HepG2 (cell line): Measurements from ENCODE around the gene CHID1. TPM values are rescaled to one million over a fixed set of nuclear protein-coding genes. Genes with fewer than 3 reads are reported as not detected.

Source experiments
- AGO1 ChIP-seq: fragments of 200-400 bp; formaldehyde crosslinking; IDR thresholded peaks from 2 replicates; pipeline ENCODE4 v1.6.1; 2017; ENCODE audit warnings: mild to moderate bottlenecking, low read depth, low read length, moderate library complexity; ENCODE audit not compliant: poor library complexity, severe bottlenecking
- BATF2 ChIP-seq: sonication (generic); formaldehyde crosslinking; IDR thresholded peaks from 2 replicates; pipeline ENCODE4 v1.8.0; 2022; ENCODE audit warnings: mild to moderate bottlenecking, missing genetic modification reagents, moderate library complexity
- CCAR2 ChIP-seq: fragments of 200-400 bp; formaldehyde crosslinking; optimal IDR thresholded peaks from 2 replicates; pipeline ENCODE3; 2018; ENCODE audit warnings: low read depth, mild to moderate bottlenecking, low read length, moderate library complexity
- CENPT ChIP-seq: sonication (generic); formaldehyde crosslinking; IDR thresholded peaks from 2 replicates; pipeline ENCODE4 v1.8.0; 2022; ENCODE audit warnings: low read depth, mild to moderate bottlenecking, moderate library complexity, missing genetic modification reagents
- FOXP1 ChIP-seq, 2 experiments: fragments of 450-650 bp in 1 of 2; IDR thresholded peaks; 2 replicates each; pipeline ENCODE4 v1.6.1; 2017 to 2018; ENCODE audit warnings: antibody characterized with exemption in 1 of 2
- GABPB1 ChIP-seq: IDR thresholded peaks from 2 replicates; pipeline ENCODE4 v1.6.1; 2016; ENCODE audit warnings: mild to moderate bottlenecking, missing genetic modification reagents, moderate library complexity, missing compliant biosample characterization
- IRF9 ChIP-seq: sonication (generic); formaldehyde crosslinking; IDR thresholded peaks from 2 replicates; pipeline ENCODE4 v1.8.0; 2022; ENCODE audit warnings: missing genetic modification reagents, mild to moderate bottlenecking, borderline replicate concordance
- MLXIP ChIP-seq: sonication (generic); formaldehyde crosslinking; IDR thresholded peaks from 2 replicates; pipeline ENCODE4 v1.9.0; 2021; ENCODE audit warnings: missing genetic modification reagents, borderline replicate concordance
- NR2F1 ChIP-seq, 2 experiments: fragments of 450-650 bp in 1 of 2; formaldehyde crosslinking in 1 of 2; IDR thresholded peaks; 2 replicates each; pipeline versions ENCODE4 v1.5.0 to v1.6.1; 2016 to 2020; ENCODE audit warnings: mild to moderate bottlenecking in 1 of 2, missing compliant biosample characterization in 1 of 2, missing genetic modification reagents in 1 of 2, moderate library complexity in 1 of 2
- PHF21A ChIP-seq: sonication (generic); formaldehyde crosslinking; IDR thresholded peaks from 2 replicates; pipeline ENCODE4 v1.5.0; 2020; ENCODE audit warnings: mild to moderate bottlenecking, missing genetic modification reagents
- RXRA ChIP-seq: sonication (generic); formaldehyde crosslinking; IDR thresholded peaks from 2 replicates; pipeline ENCODE4 v1.5.1; 2020; ENCODE audit warnings: missing genetic modification reagents
- SAP130 ChIP-seq: IDR thresholded peaks from 2 replicates; pipeline ENCODE4 v1.6.1; 2016; ENCODE audit warnings: low read depth
- SIX4 ChIP-seq: sonication (generic); formaldehyde crosslinking; IDR thresholded peaks from 2 replicates; pipeline ENCODE4 v1.4.0; 2020; ENCODE audit warnings: missing genetic modification reagents
- U2AF1 ChIP-seq: fragments of 200-400 bp; formaldehyde crosslinking; optimal IDR thresholded peaks from 2 replicates; pipeline ENCODE3; 2017; ENCODE audit warnings: mild to moderate bottlenecking, low read depth, low read length
- USF2 ChIP-seq, 2 experiments: sonication (generic) in 1 of 2; formaldehyde crosslinking in 1 of 2; IDR thresholded peaks; 2 replicates each; pipeline versions ENCODE4 v1.5.1 to v1.6.1; 2011 to 2020; ENCODE audit warnings: borderline replicate concordance in 1 of 2, low read depth in 1 of 2, low read length in 1 of 2, mild to moderate bottlenecking in 1 of 2, missing genetic modification reagents in 1 of 2, moderate library complexity in 1 of 2
- ZNF253 ChIP-seq: sonication (generic); formaldehyde crosslinking; IDR thresholded peaks from 2 replicates; pipeline ENCODE4 v1.8.0; 2022; ENCODE audit warnings: mild to moderate bottlenecking, missing genetic modification reagents, borderline replicate concordance
- ZNF850 ChIP-seq: sonication (generic); formaldehyde crosslinking; conservative IDR thresholded peaks from 2 replicates; pipeline ENCODE4 v1.9.0; 2021; ENCODE audit warnings: mild to moderate bottlenecking, missing genetic modification reagents
- ZSCAN9 ChIP-seq: IDR thresholded peaks from 2 replicates; pipeline ENCODE4 v1.6.1; 2016; ENCODE audit warnings: borderline replicate concordance
- polyA plus RNA-seq, 8 experiments: library from polyadenylated mRNA; depleted of rRNA in 3 of 8; stranded (reverse) in 7 of 8; unstranded in 1 of 8; fragments of >200 nt; fragmentation: Illumina TruSeq in 4 of 8; extraction: Trizol in 4 of 8; gene quantifications; 2 replicates each; pipeline versions ENCODE4 v1.2.1 to v1.2.3, GENCODE V29; 2011 to 2016; ENCODE audit warnings: low read depth in 4 of 8, missing spikeins in 1 of 8, mixed read lengths in 1 of 8; ENCODE audit not compliant: insufficient read depth in 1 of 8
- total RNA-seq, 5 experiments: library from RNA; depleted of rRNA; stranded (reverse); fragments of >200 nt; fragmentation: Illumina TruSeq; extraction: Trizol; gene quantifications; 2 replicates each; pipeline ENCODE4 v1.2.3, GENCODE V29; 2016; ENCODE audit warnings: low read depth in 1 of 5

Gene CHID1
- total and polyA plus RNA-seq, 2 of the 13 experiments (the other 11 are each of a cell fraction or from before 2014, with no cell fraction given) = 65.1 to 93.6 TPM

- TF ChIP-seq USF2 (IDR thresholded peaks at IDR 0.05; ENCODE audit: low read depth, low read length) = no peak
- no peak for TF ChIP-seq USF2 (CRISPR knock-in tag; IDR thresholded peaks at IDR 0.05; ENCODE audit: borderline replicate concordance)
- TF ChIP-seq RXRA (CRISPR knock-in tag) = peak; percentile 93
- TF ChIP-seq NR2F1 (CRISPR knock-in tag; IDR thresholded peaks at IDR 0.05) = peak; percentile 25 to 54; a peak in 2 of 4 replicates
- TF ChIP-seq IRF9 (CRISPR knock-in tag) = peak; percentile 93
- TF ChIP-seq ZNF253 (CRISPR knock-in tag) = 0 out of 2 replicates have a peak, but pooled peaks have one; percentile 23
- no peak for TF ChIP-seq U2AF1
- peak; percentile 74; the same call in 1 of the 2 replicates for TF ChIP-seq ZSCAN9
- TF ChIP-seq GABPB1 = peak; percentile 83
- TF ChIP-seq AGO1 = no peak
- peak; percentile 80 for TF ChIP-seq PHF21A (CRISPR knock-in tag)
- TF ChIP-seq FOXP1 (IDR thresholded peaks at IDR 0.05) = no peak
- peak; percentile 42 for TF ChIP-seq FOXP1 (CRISPR knock-in tag; IDR thresholded peaks at IDR 0.05)
- TF ChIP-seq CCAR2 = no peak
- TF ChIP-seq ZNF850 (CRISPR knock-in tag) = no peak
- TF ChIP-seq SIX4 (CRISPR knock-in tag) = no peak; the same call in none of the 2 replicates
- no peak for TF ChIP-seq MLXIP
- peak; percentile 62; the same call in 1 of the 2 replicates for TF ChIP-seq BATF2
- peak; percentile 96 for TF ChIP-seq SAP130 (CRISPR knock-in tag)
- TF ChIP-seq CENPT (CRISPR knock-in tag) = no peak
Measured at GRCh38 chr11:843818-844692, 66.6 kb downstream of the CHID1 start (continued).
